ENCODE results near the gene RHEX. TPM values are rescaled to one million over a fixed set of nuclear protein-coding genes. Genes with fewer than 3 reads are reported as not detected.
"Not testable (repeated sequence)": the region's sequence is repeated elsewhere in the genome, so short reads cannot be mapped to it uniquely, and the experiment has no call there.

RHEX gene
- total RNA-seq, 2 experiments from 2014 or later: not detected

DNA sequence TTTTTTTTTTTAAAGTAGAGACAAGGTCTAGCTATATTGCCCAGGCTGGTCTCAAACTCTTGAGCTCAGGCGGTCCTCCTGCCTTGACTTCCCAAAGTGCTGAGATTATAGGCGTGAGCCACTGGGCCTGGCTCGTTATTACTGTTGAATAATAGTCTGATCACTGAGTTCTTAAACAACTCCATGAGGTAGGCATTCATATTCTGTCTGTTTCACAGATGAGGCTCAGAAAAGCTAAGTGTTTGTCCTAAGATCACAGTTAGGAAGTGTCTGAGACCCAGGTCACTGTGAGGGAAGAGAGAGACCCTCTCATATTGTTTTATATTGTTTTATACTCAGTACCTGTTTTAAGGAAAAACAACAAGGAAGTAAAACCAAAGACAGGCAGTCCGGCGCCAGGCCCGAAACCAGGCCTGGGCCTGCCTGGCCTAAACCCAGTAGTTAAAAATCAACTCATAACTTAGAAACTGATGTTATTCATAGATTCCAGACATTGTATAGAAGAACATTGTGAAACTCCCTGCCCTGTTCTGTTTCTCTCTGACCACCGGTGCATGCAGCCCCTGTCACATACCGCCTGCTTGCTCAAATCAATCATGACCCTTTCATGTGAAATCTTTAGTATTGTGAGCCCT is 625 bp upstream of the RHEX start:
- not testable (repeated sequence) for H3K27ac Mint-ChIP-seq; H3K36me3 Mint-ChIP-seq (ENCODE audit: low read depth); H3K4me3 Mint-ChIP-seq; H3K27me3 Mint-ChIP-seq (ENCODE audit: low read depth); DNase-seq; H3K9me3 Mint-ChIP-seq
- H3K4me1 Mint-ChIP-seq (ENCODE audit: low read depth): peaks cover 47% of the 10 kb centered on the region
- CTCF ChIA-PET: interaction anchor here (0.6 to 1.5 kb wide), 3 partner anchors 22 to 1054 kb away, joined by 3 to 5 read pairs (median 3); no protein-coding TSS in a partner anchor
- intact Hi-C loops (cut with micrococcal nuclease): loop anchor here (5.0 kb wide), 2 partner anchors 750 to 765 kb away; no protein-coding TSS in a partner anchor

DNA sequence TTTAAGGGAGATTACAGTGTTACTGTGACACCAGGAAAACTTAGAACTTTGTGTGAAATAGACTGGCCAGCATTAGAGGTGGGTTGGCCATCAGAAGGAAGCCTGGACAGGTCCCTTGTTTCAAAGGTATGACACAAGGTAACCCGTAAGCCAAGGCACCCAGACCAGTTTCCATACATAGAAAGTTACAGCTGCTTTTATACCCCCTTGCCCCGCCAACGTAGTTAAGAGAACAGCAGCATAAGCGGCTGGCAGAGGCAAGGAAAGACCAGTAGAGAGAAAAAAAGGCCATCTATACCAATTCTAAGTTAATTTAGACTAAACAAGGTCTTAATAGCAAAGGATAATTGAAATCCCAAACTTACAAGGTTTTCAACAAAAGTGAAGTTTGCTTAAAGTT is 643 bp downstream of the RHEX start:
- DNase-seq; H3K27me3 Mint-ChIP-seq (ENCODE audit: low read depth); H3K36me3 Mint-ChIP-seq (ENCODE audit: low read depth); H3K4me3 Mint-ChIP-seq; CTCF ChIA-PET; H3K9me3 Mint-ChIP-seq; H3K27ac Mint-ChIP-seq: not testable (repeated sequence)
- intact Hi-C loops (cut with micrococcal nuclease): loop anchor here (5.0 kb wide), 2 partner anchors 749 to 766 kb away; no protein-coding TSS in a partner anchor
- H3K4me1 Mint-ChIP-seq (ENCODE audit: low read depth): peaks cover 47% of the 10 kb centered on the region

DNA sequence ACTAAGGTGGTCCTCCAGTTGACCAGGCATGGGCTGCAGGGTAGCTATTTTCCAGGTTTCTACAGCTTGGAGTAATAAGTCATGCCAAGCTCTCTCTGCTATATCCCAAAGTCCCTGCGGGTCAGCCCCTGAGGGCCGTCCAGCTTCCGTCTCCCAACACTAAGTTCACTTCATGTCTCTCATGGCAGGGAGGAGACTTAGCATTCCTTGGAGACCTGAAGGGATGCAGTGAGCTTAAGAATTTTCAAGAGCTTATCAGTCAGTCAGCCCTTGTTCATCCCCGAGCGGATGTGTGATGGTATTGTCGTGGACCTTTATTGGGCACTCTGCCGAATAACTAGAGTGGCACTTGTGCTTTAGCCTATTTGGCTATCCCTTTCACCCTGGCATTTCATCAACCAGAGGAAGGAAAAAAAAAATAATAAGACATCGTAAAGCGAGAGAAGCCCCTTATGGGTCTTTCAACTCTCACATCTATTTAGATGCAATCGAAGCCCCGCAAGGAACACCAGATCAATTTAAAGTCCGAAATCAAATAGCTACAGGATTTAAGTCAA is 2.2 kb downstream of the RHEX start:
- H3K4me3 Mint-ChIP-seq; DNase-seq; intact Hi-C loops (cut with micrococcal nuclease); H3K36me3 Mint-ChIP-seq (ENCODE audit: low read depth); H3K27me3 Mint-ChIP-seq (ENCODE audit: low read depth); H3K27ac Mint-ChIP-seq; H3K9me3 Mint-ChIP-seq: not testable (repeated sequence)
- CTCF ChIA-PET: interaction anchor here (0.7 to 4.1 kb wide), 4 partner anchors 12 to 1133 kb away, joined by 3 to 17 read pairs (median 5); no protein-coding TSS in a partner anchor
- peaks cover 32% of the 10 kb centered on the region for H3K4me1 Mint-ChIP-seq (ENCODE audit: low read depth)

DNA sequence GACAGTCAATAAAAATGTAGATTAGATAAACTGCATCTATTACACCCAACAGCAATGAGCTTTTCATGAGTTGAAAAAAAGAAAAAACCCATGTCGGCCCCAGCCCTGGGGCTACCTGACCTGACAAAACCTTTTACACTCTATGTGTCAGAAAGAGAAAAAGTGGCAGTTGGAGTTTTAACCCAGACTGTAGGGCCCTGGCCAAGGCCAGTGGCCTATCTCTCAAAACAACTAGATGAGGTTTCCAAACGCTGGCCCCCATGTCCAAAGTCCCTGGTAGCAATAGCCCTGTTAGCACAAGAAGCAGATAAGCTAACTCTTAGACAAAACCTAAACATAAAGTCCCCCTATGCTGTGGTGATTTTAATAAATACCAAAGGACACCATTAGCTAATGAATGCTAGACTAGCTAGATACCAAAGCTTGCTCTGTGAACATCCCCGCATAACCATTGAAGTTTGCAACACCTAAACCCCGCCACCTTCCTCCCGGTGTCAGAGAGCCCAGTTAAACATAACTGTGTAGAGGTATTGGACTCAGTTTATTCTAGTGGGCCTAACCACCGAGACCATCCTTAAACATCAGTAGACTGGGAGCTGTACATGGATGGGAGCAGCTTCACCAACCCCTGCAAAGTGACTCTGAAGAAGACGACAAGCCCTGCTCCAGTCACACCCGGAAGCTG is 2.8 kb downstream of the RHEX start:
- H3K27me3 Mint-ChIP-seq (ENCODE audit: low read depth); H3K27ac Mint-ChIP-seq; DNase-seq; H3K9me3 Mint-ChIP-seq; intact Hi-C loops (cut with micrococcal nuclease); H3K36me3 Mint-ChIP-seq (ENCODE audit: low read depth); H3K4me3 Mint-ChIP-seq: not testable (repeated sequence)
- H3K4me1 Mint-ChIP-seq (ENCODE audit: low read depth): peaks cover 26% of the 10 kb centered on the region
- CTCF ChIA-PET: interaction anchor here (0.7 to 4.1 kb wide), 4 partner anchors 12 to 1132 kb away, joined by 3 to 17 read pairs (median 5); no protein-coding TSS in a partner anchor

DNA sequence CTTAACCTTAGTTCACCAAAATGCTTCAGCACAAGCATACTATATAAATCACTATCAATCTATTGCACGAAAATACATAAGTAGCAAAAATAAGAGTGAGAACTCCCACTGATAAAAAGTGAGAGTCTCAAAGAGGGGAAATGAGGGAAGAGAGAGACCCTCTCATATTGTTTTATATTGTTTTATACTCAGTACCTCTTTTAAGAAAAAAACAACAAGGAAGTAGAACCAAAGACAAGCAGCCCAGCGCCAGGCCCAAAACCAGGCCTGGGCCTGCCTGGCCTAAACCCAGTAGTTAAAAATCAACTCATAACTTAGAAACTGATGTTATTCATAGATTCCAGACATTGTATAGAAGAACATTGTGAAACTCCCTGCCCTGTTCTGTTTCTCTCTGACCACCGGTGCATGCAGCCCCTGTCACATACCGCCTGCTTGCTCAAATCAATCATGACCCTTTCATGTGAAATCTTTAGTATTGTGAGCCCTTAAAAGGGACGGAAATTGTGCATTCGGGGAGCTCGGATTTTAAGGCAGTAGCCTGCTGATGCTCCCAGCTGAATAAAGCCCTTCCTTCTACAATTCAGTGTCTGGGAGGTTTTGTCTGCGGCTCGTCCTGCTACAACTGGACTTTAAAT is 5.4 kb downstream of the RHEX start:
- intact Hi-C loops (cut with micrococcal nuclease); H3K4me1 Mint-ChIP-seq (ENCODE audit: low read depth); H3K9me3 Mint-ChIP-seq; H3K36me3 Mint-ChIP-seq (ENCODE audit: low read depth); H3K27me3 Mint-ChIP-seq (ENCODE audit: low read depth); H3K27ac Mint-ChIP-seq; H3K4me3 Mint-ChIP-seq; DNase-seq: not testable (repeated sequence)
- CTCF ChIA-PET: interaction anchor here (1.3 to 4.1 kb wide), 2 partner anchors 28 to 48 kb away, joined by 3 to 17 read pairs; no protein-coding TSS in a partner anchor

DNA sequence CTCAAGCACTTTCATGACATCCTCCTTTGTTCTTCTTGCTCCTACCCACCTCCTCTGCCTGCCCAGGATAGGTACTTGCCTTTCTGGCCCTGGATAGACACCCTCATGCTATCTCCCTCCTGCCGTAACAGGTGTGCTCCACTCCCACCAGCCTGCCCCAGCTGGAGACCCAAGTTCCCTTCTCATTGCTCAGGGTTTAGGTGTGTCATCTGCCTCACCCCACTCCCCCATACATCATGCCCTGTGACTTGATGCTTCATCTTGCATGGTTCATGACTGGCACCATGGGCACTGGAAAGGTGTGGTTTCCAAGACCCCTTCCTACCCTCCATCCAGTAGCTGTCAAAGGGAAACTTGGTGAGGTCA is 5.9 kb downstream of the RHEX start:
- Mint-ChIP-seq H3K4me3 (no peak overlapping the region), H3K27me3 (ENCODE audit: low read depth) (no peaks in the 10 kb centered on the region), H3K4me1 (ENCODE audit: low read depth) (no peaks in the 10 kb centered on the region), H3K36me3 (ENCODE audit: low read depth) (no peaks in the 10 kb centered on the region), H3K9me3 (peaks cover 1% of the 10 kb centered on the region), H3K27ac (no peak overlapping the region)
- intact Hi-C loops (cut with micrococcal nuclease): no loop called here
- CTCF ChIA-PET: interaction anchor here (1.3 kb wide), 1 partner anchor 29 kb away, joined by 3 read pairs; no protein-coding TSS in a partner anchor
- DNase-seq: no peak

DNA sequence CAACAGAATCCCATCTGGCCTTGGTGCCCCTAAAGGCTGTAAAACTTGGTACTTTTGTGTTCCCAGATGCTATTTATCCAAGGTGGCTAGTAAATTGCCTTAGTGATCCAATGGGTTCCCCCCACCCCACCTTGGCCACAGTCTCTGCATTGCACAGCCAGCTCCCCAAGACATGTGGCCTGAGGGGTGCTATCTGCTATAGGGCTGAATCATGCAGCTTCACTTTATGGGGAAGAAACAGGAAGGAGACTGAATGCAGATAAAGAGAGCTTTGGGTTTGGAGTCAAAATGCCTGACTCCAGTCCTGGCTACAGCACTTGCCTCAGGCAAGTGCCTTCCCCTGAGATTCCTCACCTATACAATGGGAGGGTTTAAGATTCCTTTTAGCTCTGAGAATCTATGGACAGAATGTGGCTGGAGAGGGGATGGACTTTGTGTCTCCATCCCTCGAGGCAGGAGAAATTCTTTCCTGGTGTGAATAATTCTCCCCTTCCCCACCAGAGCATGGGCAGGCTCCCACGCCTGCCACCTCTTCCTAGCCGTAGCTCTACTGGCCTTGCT is 6.5 kb downstream of the RHEX start:
- Mint-ChIP-seq H3K27me3 (ENCODE audit: low read depth) (no peaks in the 10 kb centered on the region), H3K4me3 (no peak overlapping the region), H3K27ac (no peak overlapping the region), H3K9me3 (peaks cover 1% of the 10 kb centered on the region), H3K36me3 (ENCODE audit: low read depth) (no peaks in the 10 kb centered on the region), H3K4me1 (ENCODE audit: low read depth) (no peaks in the 10 kb centered on the region)
- DNase-seq: no peak
- intact Hi-C loops (cut with micrococcal nuclease): no loop called here
- CTCF ChIA-PET: interaction anchor here (1.3 kb wide), 1 partner anchor 29 kb away, joined by 3 read pairs; no protein-coding TSS in a partner anchor

DNA sequence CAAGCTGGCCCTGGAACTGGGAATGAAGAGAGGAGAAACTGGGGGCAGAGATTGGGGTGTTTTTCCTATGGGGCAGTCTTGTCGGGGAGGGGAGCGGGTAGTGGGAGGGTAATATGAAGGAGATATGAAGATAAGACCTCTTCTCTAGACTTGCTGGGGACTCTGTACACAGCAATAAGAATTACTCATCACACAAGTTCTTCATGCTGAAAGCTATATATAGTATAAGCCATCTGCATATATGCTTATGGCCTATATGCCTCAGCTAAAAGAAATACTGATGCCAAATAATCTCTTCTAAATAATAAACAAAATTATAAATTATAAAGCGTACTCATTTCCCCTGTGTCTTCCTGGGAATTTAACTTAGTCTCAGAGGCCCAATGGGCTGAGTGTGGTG is 7.9 kb downstream of the RHEX start:
- CTCF ChIA-PET: interaction anchor here (1.0 to 1.4 kb wide), 2 partner anchors 29 to 31 kb away, joined by 3 read pairs; no protein-coding TSS in a partner anchor
- H3K9me3 Mint-ChIP-seq: peaks cover 1% of the 10 kb centered on the region
- H3K4me3 Mint-ChIP-seq: no peak overlapping the region
- H3K27ac Mint-ChIP-seq: no peak overlapping the region
- no peak for DNase-seq
- H3K36me3 Mint-ChIP-seq (ENCODE audit: low read depth): no peaks in the 10 kb centered on the region
- intact Hi-C loops (cut with micrococcal nuclease): no loop called here
- H3K27me3 Mint-ChIP-seq (ENCODE audit: low read depth): no peaks in the 10 kb centered on the region
- no peaks in the 10 kb centered on the region for H3K4me1 Mint-ChIP-seq (ENCODE audit: low read depth)

DNA sequence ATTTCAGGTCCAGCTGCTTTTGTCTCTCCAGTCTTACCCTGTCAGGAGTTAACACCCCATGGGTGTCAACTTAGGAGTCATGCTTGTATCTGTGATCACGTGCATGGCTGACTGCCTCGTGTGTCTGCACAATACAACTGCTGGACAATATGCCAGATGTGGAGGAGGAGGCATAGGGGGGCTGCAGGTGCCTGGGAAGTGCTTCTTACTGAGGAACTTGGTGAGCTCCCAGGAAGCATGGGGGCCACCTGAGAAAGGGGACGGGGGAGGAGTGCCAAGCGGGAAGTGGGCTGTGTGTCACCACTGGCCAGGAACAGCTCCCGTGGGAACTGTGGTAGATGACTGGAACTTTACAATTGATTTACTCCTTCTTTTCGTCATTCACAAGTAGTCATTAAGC is 9.5 kb downstream of the RHEX start:
- H3K9me3 Mint-ChIP-seq: peaks cover 1% of the 10 kb centered on the region
- intact Hi-C loops (cut with micrococcal nuclease): no loop called here

DNA sequence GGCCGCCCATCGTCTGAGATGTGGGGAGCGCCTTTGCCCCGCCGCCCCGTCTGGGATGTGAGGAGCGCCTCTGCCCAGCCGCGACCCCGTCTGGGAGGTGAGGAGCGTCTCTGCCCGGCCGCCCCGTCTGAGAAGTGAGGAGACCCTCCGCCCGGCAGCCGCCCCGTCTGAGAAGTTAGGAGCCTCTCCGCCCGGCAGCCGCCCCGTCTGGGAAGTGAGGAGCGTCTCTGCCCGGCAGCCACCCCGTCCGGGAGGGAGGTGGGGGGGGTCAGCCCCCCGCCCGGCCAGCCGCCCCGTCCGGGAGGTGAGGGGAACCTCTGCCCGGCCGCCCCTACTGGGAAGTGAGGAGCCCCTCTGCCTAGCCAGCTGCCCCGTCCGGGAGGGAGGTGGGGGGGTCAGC is 11.0 kb downstream of the RHEX start:
- H3K9me3 Mint-ChIP-seq; CTCF ChIA-PET; H3K4me3 Mint-ChIP-seq; intact Hi-C loops (cut with micrococcal nuclease); H3K36me3 Mint-ChIP-seq (ENCODE audit: low read depth); DNase-seq; H3K27ac Mint-ChIP-seq; H3K27me3 Mint-ChIP-seq (ENCODE audit: low read depth): not testable (repeated sequence)
- peaks cover 16% of the 10 kb centered on the region for H3K4me1 Mint-ChIP-seq (ENCODE audit: low read depth)

More for the DNA sequence above, 9.5 kb downstream of the RHEX start:
- Mint-ChIP-seq H3K36me3 (ENCODE audit: low read depth) (no peaks in the 10 kb centered on the region), H3K27me3 (ENCODE audit: low read depth) (peaks cover under 1% of the 10 kb centered on the region), H3K4me3 (no peak overlapping the region), H3K27ac (no peak overlapping the region), H3K4me1 (ENCODE audit: low read depth) (peaks cover 10% of the 10 kb centered on the region)
- CTCF ChIA-PET: interaction anchor here (0.6 to 1.2 kb wide), 2 partner anchors 85 to 1511 kb away, joined by 3 to 4 read pairs; no protein-coding TSS in a partner anchor
- DNase-seq: no peak

DNA sequence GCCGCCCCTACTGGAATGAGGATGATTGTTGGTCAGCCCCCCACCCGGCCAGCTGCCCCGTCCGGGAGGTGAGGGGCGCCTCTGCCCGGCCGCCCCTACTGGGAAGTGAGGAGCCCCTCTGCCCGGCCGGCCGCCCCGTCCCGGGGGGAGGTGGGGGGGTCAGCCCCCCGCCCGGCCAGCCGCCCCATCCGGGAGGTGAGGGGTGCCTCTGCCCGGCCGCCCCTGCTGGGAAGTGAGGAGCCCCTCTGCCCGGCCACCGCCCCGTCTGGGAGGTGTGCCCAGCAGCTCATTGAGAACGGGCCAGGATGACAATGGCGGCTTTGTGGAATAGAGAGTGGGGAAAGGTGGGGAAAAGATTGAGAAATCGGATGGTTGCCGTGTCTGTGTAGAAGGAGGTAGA is 11.5 kb downstream of the RHEX start:
- intact Hi-C loops (cut with micrococcal nuclease); DNase-seq; H3K36me3 Mint-ChIP-seq (ENCODE audit: low read depth); H3K4me3 Mint-ChIP-seq; CTCF ChIA-PET; H3K9me3 Mint-ChIP-seq; H3K27ac Mint-ChIP-seq; H3K27me3 Mint-ChIP-seq (ENCODE audit: low read depth): not testable (repeated sequence)
- H3K4me1 Mint-ChIP-seq (ENCODE audit: low read depth): peaks cover 16% of the 10 kb centered on the region
